Measurements from ENCODE around the gene FLT1. TPM values are rescaled to one million over a fixed set of nuclear protein-coding genes. Genes with fewer than 3 reads are reported as not detected.

The FLT1 gene
- total and polyA plus RNA-seq, 9 donors = 5.8 to 31.4 (median 9.9) TPM

DNA sequence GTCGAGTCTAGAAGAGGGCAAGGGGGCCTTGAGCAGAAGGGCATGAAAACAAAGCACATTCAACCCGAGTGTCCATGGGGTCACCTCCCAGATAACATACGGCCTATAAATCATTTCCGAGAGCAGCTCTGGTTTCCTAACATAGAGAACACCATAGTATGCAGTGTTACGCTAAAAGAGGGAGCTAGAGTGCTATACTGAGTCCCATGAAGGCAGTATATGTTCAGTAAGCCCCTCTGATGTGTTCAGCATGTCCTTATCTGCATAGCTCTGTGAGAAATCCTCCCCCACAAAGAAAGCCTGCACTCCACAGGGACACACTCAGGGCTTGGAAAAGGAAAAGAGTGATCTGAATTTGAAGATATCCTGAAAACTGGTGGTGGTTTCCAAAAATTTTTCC lies 175.4 kb downstream of the FLT1 start:
- Histone ChIP-seq H3K36me3 (no peaks in the 10 kb centered on the region), H3K9me3 (no peaks in the 10 kb centered on the region), H3K4me1 (ENCODE audit: insufficient read depth) (no peaks in the 10 kb centered on the region), H3K27ac (no peak overlapping the region), H3K27me3 (no peaks in the 10 kb centered on the region), H3K4me3 (no peak overlapping the region)
- whole genome bisulfite sequencing, 3 donors = 63 to 67% (median 64%) methylated on average over 5 of the region's 5 CpGs
- TF ChIP-seq POLR2A (IDR thresholded peaks at IDR 0.05) (no peak), EP300 (IDR thresholded peaks at IDR 0.05) (no peak)
- TF ChIP-seq, protein P1, sequence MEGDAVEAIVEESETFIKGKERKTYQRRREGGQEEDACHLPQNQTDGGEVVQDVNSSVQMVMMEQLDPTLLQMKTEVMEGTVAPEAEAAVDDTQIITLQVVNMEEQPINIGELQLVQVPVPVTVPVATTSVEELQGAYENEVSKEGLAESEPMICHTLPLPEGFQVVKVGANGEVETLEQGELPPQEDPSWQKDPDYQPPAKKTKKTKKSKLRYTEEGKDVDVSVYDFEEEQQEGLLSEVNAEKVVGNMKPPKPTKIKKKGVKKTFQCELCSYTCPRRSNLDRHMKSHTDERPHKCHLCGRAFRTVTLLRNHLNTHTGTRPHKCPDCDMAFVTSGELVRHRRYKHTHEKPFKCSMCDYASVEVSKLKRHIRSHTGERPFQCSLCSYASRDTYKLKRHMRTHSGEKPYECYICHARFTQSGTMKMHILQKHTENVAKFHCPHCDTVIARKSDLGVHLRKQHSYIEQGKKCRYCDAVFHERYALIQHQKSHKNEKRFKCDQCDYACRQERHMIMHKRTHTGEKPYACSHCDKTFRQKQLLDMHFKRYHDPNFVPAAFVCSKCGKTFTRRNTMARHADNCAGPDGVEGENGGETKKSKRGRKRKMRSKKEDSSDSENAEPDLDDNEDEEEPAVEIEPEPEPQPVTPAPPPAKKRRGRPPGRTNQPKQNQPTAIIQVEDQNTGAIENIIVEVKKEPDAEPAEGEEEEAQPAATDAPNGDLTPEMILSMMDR (IDR thresholded peaks at IDR 0.05) = no peak
- DNase-seq = no peak
- intact Hi-C loops (cut with DNase I) = no loop called here

GRCh38 chr13:28318496-28318895 lies 176.4 kb downstream of the FLT1 start:
- Histone ChIP-seq H3K4me3 (no peak overlapping the region), H3K27me3 (no peaks in the 10 kb centered on the region), H3K36me3 (no peaks in the 10 kb centered on the region), H3K27ac (no peak overlapping the region), H3K9me3 (no peaks in the 10 kb centered on the region), H3K4me1 (ENCODE audit: insufficient read depth) (no peaks in the 10 kb centered on the region)
- no peak for DNase-seq
- TF ChIP-seq, protein P1 (IDR thresholded peaks at IDR 0.05) = no peak
- no peak for TF ChIP-seq EP300 (IDR thresholded peaks at IDR 0.05)
- TF ChIP-seq POLR2A (IDR thresholded peaks at IDR 0.05) = no peak
- intact Hi-C loops (cut with DNase I) = no loop called here
- 31 to 49% (median 43%) methylated on average over 7 of the region's 7 CpGs for WGBS, 3 donors

- no peak overlapping the region for H3K4me3 ChIP-seq
- H3K4me1 ChIP-seq (ENCODE audit: insufficient read depth) = no peaks in the 10 kb centered on the region
- no peaks in the 10 kb centered on the region for H3K9me3 ChIP-seq
- no peak overlapping the region for H3K27ac ChIP-seq
- intact Hi-C loops (cut with DNase I) = no loop called here
- WGBS, 3 donors = 65 to 84% (median 73%) methylated on average over 7 of the region's 7 CpGs
- H3K27me3 ChIP-seq = no peaks in the 10 kb centered on the region
- TF ChIP-seq, protein P1 (IDR thresholded peaks at IDR 0.05) = no peak
- no peak for DNase-seq
- H3K36me3 ChIP-seq = no peaks in the 10 kb centered on the region
These were observed 178.1 kb downstream of the FLT1 start for GRCh38 chr13:28316836-28317235.

GRCh38 chr13:28316129-28316528 lies 178.8 kb downstream of the FLT1 start:
- intact Hi-C loops (cut with DNase I) = no loop called here
- TF ChIP-seq EP300 (IDR thresholded peaks at IDR 0.05) (no peak), POLR2A (IDR thresholded peaks at IDR 0.05) (no peak)
- TF ChIP-seq, protein P1 (IDR thresholded peaks at IDR 0.05) = no peak
- H3K9me3 ChIP-seq = no peaks in the 10 kb centered on the region
- H3K27ac ChIP-seq = no peak overlapping the region
- no peaks in the 10 kb centered on the region for H3K4me1 ChIP-seq (ENCODE audit: insufficient read depth)
- H3K4me3 ChIP-seq = no peak overlapping the region
- H3K27me3 ChIP-seq = no peaks in the 10 kb centered on the region
- no peaks in the 10 kb centered on the region for H3K36me3 ChIP-seq
- no peak for DNase-seq
- 72 to 89% (median 80%) methylated on average over 5 of the region's 5 CpGs for WGBS, 3 donors

- Histone ChIP-seq H3K27me3 (no peaks in the 10 kb centered on the region), H3K4me1 (ENCODE audit: insufficient read depth) (no peaks in the 10 kb centered on the region), H3K36me3 (no peaks in the 10 kb centered on the region), H3K9me3 (no peaks in the 10 kb centered on the region), H3K27ac (no peak overlapping the region), H3K4me3 (no peak overlapping the region)
- TF ChIP-seq, protein P1 (IDR thresholded peaks at IDR 0.05) = no peak
- TF ChIP-seq EP300 (IDR thresholded peaks at IDR 0.05) (no peak), POLR2A (IDR thresholded peaks at IDR 0.05) (no peak)
- intact Hi-C loops (cut with DNase I) = no loop called here
- no peak for DNase-seq
- WGBS, 3 donors = 96 to 99% (median 98%) methylated on average over 6 of the region's 6 CpGs
These were observed 180.0 kb downstream of the FLT1 start for GRCh38 chr13:28314879-28315278.
